ENCODE results near the gene LFNG. TPM values are rescaled to one million over a fixed set of nuclear protein-coding genes. Genes with fewer than 3 reads are reported as not detected.
"Not testable (repeated sequence)": the region's sequence is repeated elsewhere in the genome, so short reads cannot be mapped to it uniquely, and the experiment has no call there.

Gene LFNG
- total RNA-seq, 2 experiments from 2014 or later: 96.7 to 99.8 TPM

GRCh38 chr7:2532199-2532772 lies 12.7 kb downstream of the LFNG start:
- peak in 1 of 14 experiments; percentile 33 for DNase-seq
- Histone ChIP-seq H3K4me1 (ENCODE audit: insufficient read depth, low read length) (peaks cover 42% of the 10 kb centered on the region), H3K36me3 (ENCODE audit: insufficient read depth, low read length) (peaks cover 18% of the 10 kb centered on the region)
- H3K9me3 Mint-ChIP-seq; H3K27me3 ChIP-seq (ENCODE audit: control insufficient read depth in 1 of 2, insufficient read depth in 2 of 2, low read length in 2 of 2); H3K4me3 ChIP-seq (ENCODE audit: low read length); H3K27ac ChIP-seq (ENCODE audit: low read depth in 1 of 2, low read length in 2 of 2); H3K9me3 ChIP-seq (ENCODE audit: control insufficient read depth in 1 of 2, insufficient read depth in 1 of 2, low read length in 2 of 2); CTCF ChIA-PET; H3K27me3 Mint-ChIP-seq; intact Hi-C loops (cut with DNase I, micrococcal nuclease); POLR2A ChIA-PET; ATAC-seq (ENCODE audit: poor library complexity): not testable (repeated sequence)
- Mint-ChIP-seq H3K27ac (peak overlapping the region; percentile 74), H3K36me3 (ENCODE audit: low read depth) (peaks cover 25% of the 10 kb centered on the region), H3K4me1 (ENCODE audit: low read depth) (peaks cover 37% of the 10 kb centered on the region), H3K4me3 (peak overlapping the region; percentile 65)

- H3K4me3 ChIP-seq (ENCODE audit: low read length); H3K9me3 ChIP-seq (ENCODE audit: control insufficient read depth in 1 of 2, insufficient read depth in 1 of 2, low read length in 2 of 2); ATAC-seq (ENCODE audit: poor library complexity); H3K27ac Mint-ChIP-seq; H3K4me3 Mint-ChIP-seq; POLR2A ChIA-PET; H3K27me3 Mint-ChIP-seq; H3K27ac ChIP-seq (ENCODE audit: low read depth in 1 of 2, low read length in 2 of 2); intact Hi-C loops (cut with DNase I, micrococcal nuclease); H3K9me3 Mint-ChIP-seq; H3K27me3 ChIP-seq (ENCODE audit: control insufficient read depth in 1 of 2, insufficient read depth in 2 of 2, low read length in 2 of 2): not testable (repeated sequence)
- peak in 1 of 14 experiments; percentile 13 for DNase-seq
- CTCF ChIA-PET: interaction anchor here (0.7 kb wide), 1 partner anchor 1357 kb away, joined by 3 read pairs; no protein-coding TSS in a partner anchor
- Histone ChIP-seq H3K4me1 (ENCODE audit: insufficient read depth, low read length) (peaks cover 37% of the 10 kb centered on the region), H3K36me3 (ENCODE audit: insufficient read depth, low read length) (peaks cover 14% of the 10 kb centered on the region)
- peaks cover 31% of the 10 kb centered on the region for H3K4me1 Mint-ChIP-seq (ENCODE audit: low read depth)
- H3K36me3 Mint-ChIP-seq (ENCODE audit: low read depth): peaks cover 20% of the 10 kb centered on the region
These were observed 13.2 kb downstream of the LFNG start for GRCh38 chr7:2532816-2533215.

DNA sequence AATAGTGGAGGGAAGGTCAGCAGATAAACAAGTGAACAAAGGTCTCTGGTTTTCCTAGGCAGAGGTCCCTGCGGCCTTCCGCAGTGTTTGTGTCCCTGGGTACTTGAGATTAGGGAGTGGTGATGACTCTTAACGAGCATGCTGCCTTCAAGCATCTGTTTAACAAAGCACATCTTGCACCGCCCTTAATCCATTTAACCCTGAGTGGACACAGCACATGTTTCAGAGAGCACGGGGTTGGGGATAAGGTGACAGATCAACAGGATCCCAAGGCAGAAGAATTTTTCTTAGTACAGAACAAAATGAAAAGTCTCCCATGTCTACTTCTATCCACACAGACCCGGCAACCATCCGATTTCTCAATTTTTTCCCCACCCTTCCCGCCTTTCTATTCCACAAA lies 14.0 kb downstream of the LFNG start:
- H3K27me3 ChIP-seq (ENCODE audit: control insufficient read depth in 1 of 2, insufficient read depth in 2 of 2, low read length in 2 of 2); CTCF ChIA-PET; H3K27ac ChIP-seq (ENCODE audit: low read depth in 1 of 2, low read length in 2 of 2); H3K9me3 ChIP-seq (ENCODE audit: control insufficient read depth in 1 of 2, insufficient read depth in 1 of 2, low read length in 2 of 2); DNase-seq; H3K27me3 Mint-ChIP-seq; H3K4me3 Mint-ChIP-seq; ATAC-seq (ENCODE audit: poor library complexity); H3K9me3 Mint-ChIP-seq; H3K4me3 ChIP-seq (ENCODE audit: low read length); intact Hi-C loops (cut with DNase I, micrococcal nuclease); POLR2A ChIA-PET: not testable (repeated sequence)
- H3K36me3 Mint-ChIP-seq (ENCODE audit: low read depth): peaks cover 15% of the 10 kb centered on the region
- H3K4me1 Mint-ChIP-seq (ENCODE audit: low read depth): peaks cover 24% of the 10 kb centered on the region
- peak overlapping the region; percentile 24 for H3K27ac Mint-ChIP-seq
- H3K4me1 ChIP-seq (ENCODE audit: insufficient read depth, low read length): peaks cover 29% of the 10 kb centered on the region
- peaks cover 14% of the 10 kb centered on the region for H3K36me3 ChIP-seq (ENCODE audit: insufficient read depth, low read length)

GRCh38 chr7:2534214-2534613 lies 14.6 kb downstream of the LFNG start:
- H3K27ac ChIP-seq (ENCODE audit: low read depth in 1 of 2, low read length in 2 of 2); H3K27ac Mint-ChIP-seq; H3K27me3 Mint-ChIP-seq; H3K4me3 Mint-ChIP-seq; DNase-seq; H3K9me3 ChIP-seq (ENCODE audit: control insufficient read depth in 1 of 2, insufficient read depth in 1 of 2, low read length in 2 of 2); intact Hi-C loops (cut with DNase I, micrococcal nuclease); CTCF ChIA-PET; H3K4me3 ChIP-seq (ENCODE audit: low read length); H3K27me3 ChIP-seq (ENCODE audit: control insufficient read depth in 1 of 2, insufficient read depth in 2 of 2, low read length in 2 of 2); POLR2A ChIA-PET; H3K9me3 Mint-ChIP-seq; ATAC-seq (ENCODE audit: poor library complexity): not testable (repeated sequence)
- Histone ChIP-seq H3K36me3 (ENCODE audit: insufficient read depth, low read length) (peaks cover 14% of the 10 kb centered on the region), H3K4me1 (ENCODE audit: insufficient read depth, low read length) (peaks cover 23% of the 10 kb centered on the region)
- peaks cover 14% of the 10 kb centered on the region for H3K36me3 Mint-ChIP-seq (ENCODE audit: low read depth)
- peaks cover 20% of the 10 kb centered on the region for H3K4me1 Mint-ChIP-seq (ENCODE audit: low read depth)

DNA sequence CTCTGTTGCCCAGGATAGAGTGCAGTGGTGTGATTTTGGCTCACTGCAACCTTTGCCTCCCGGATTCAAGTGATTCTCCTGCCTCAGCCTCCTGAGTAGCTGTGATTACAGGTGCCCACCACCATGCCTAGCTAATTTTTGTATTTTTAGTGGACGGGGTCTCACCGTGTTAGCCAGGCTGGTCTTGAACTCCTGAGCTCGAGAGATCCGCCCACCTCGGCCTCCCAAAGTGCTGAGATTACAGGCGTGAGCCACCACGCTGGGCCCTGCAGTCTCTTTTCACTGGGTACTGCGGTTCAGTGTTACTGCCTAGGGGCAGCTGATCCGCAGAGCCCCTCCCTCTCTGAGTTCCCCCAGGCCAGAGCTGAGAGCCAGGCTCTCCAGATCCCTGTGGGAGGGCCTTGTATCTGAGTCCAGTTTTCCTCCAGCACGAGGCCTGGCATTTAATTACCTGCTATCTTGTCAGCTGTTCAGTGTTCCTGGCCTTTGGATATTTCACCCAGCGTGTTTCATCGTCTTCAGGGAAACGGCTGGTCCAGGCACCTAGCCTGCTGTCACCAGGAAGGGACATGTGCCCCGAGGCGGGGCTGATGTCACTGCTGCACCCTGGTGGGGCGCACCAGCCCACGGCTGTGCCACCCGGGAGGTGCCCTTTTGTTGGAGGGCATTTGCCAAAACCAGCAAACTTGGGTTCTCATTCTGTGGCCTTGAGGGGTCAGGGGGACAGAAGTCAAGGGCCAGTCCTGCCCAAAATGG lies 16.5 kb downstream of the LFNG start:
- H3K4me1 Mint-ChIP-seq (ENCODE audit: low read depth); H3K9me3 ChIP-seq (ENCODE audit: control insufficient read depth in 1 of 2, insufficient read depth in 1 of 2, low read length in 2 of 2); ATAC-seq (ENCODE audit: poor library complexity); intact Hi-C loops (cut with DNase I, micrococcal nuclease); H3K4me3 Mint-ChIP-seq; H3K27me3 ChIP-seq (ENCODE audit: control insufficient read depth in 1 of 2, insufficient read depth in 2 of 2, low read length in 2 of 2); H3K27me3 Mint-ChIP-seq; H3K27ac ChIP-seq (ENCODE audit: low read depth in 1 of 2, low read length in 2 of 2); H3K27ac Mint-ChIP-seq; H3K4me1 ChIP-seq (ENCODE audit: insufficient read depth, low read length); CTCF ChIA-PET; H3K4me3 ChIP-seq (ENCODE audit: low read length); H3K9me3 Mint-ChIP-seq: not testable (repeated sequence)
- H3K36me3 Mint-ChIP-seq (ENCODE audit: low read depth): peaks cover 19% of the 10 kb centered on the region
- DNase-seq: peak in 1 of 14 experiments; percentile 18
- H3K36me3 ChIP-seq (ENCODE audit: insufficient read depth, low read length): peaks cover 25% of the 10 kb centered on the region
- POLR2A ChIA-PET: interaction anchor here (0.6 to 0.7 kb wide), 2 partner anchors 10 to 82 kb away, joined by 3 to 4 read pairs; no protein-coding TSS in a partner anchor
